Fibroblast of peridontal ligament (primary cell): Measurements from ENCODE around the gene ATXN10.
"Not testable (repeated sequence)": the region's sequence is repeated elsewhere in the genome, so short reads cannot be mapped to it uniquely, and the experiment has no call there.

Source experiments
- DNase-seq: peaks from one replicate; pipeline ENCODE4 v3.0.0-alpha.2; 2010; ENCODE audit errors: extremely low read depth

Gene ATXN10

GRCh38 chr22:45671783-45672563 lies at the start of gene ATXN10:
Gene ATXN10, plus strand, starts transcription at chr22:45671834. Its CDS starts 230 bp downstream, at chr22:45672064.
- DNase-seq: peak; percentile 69

GRCh38 chr22:45621836-45622600 lies 49.6 kb upstream of the ATXN10 start:
- no peak for DNase-seq

GRCh38 chr22:45623464-45624145 lies 48.0 kb upstream of the ATXN10 start:
- not testable (repeated sequence) for DNase-seq

GRCh38 chr22:45626198-45626651 lies 45.4 kb upstream of the ATXN10 start:
- no peak for DNase-seq

GRCh38 chr22:45627489-45628233 lies 44.0 kb upstream of the ATXN10 start:
- DNase-seq: no peak

- no peak for DNase-seq
Observed at GRCh38 chr22:45628515-45628914, 43.1 kb upstream of the ATXN10 start.

GRCh38 chr22:45629469-45630089 lies 42.1 kb upstream of the ATXN10 start:
- DNase-seq: no peak

- no peak for DNase-seq
Observed at GRCh38 chr22:45630436-45630835, 41.2 kb upstream of the ATXN10 start.

GRCh38 chr22:45631140-45631840 lies 40.3 kb upstream of the ATXN10 start:
- DNase-seq: no peak

GRCh38 chr22:45631841-45632238 lies 39.8 kb upstream of the ATXN10 start:
- DNase-seq: no peak

GRCh38 chr22:45632791-45633515 lies 38.7 kb upstream of the ATXN10 start:
- no peak for DNase-seq

GRCh38 chr22:45636683-45637082 lies 35.0 kb upstream of the ATXN10 start:
- no peak for DNase-seq

- DNase-seq: no peak
Observed at GRCh38 chr22:45638197-45638596, 33.4 kb upstream of the ATXN10 start.

- no peak for DNase-seq
Observed at GRCh38 chr22:45638834-45639746, 32.5 kb upstream of the ATXN10 start.

- no peak for DNase-seq
Observed at GRCh38 chr22:45639747-45640102, 31.9 kb upstream of the ATXN10 start.

- DNase-seq: no peak
Observed at GRCh38 chr22:45640291-45640940, 31.2 kb upstream of the ATXN10 start.

GRCh38 chr22:45640941-45641621 lies 30.6 kb upstream of the ATXN10 start:
- DNase-seq: no peak

GRCh38 chr22:45642986-45643385 lies 28.6 kb upstream of the ATXN10 start:
- DNase-seq: peak; percentile 11
